NCI-H345 treated with DMSO at 0.1 percent for 48 hours (cell line): ENCODE measurements around the gene KCNA4.
A peak's percentile ranks its signal among the peaks of the same experiment; 100 is the strongest.
"Not testable (repeated sequence)": the region's sequence is repeated elsewhere in the genome, so short reads cannot be mapped to it uniquely, and the experiment has no call there.

ENCODE experiments used
- DNase-seq: peaks from one replicate; lab custom pipeline; 2025; ENCODE audit not compliant: unreplicated experiment; lab: John Stamatoyannopoulos, UW

The KCNA4 gene

DNA sequence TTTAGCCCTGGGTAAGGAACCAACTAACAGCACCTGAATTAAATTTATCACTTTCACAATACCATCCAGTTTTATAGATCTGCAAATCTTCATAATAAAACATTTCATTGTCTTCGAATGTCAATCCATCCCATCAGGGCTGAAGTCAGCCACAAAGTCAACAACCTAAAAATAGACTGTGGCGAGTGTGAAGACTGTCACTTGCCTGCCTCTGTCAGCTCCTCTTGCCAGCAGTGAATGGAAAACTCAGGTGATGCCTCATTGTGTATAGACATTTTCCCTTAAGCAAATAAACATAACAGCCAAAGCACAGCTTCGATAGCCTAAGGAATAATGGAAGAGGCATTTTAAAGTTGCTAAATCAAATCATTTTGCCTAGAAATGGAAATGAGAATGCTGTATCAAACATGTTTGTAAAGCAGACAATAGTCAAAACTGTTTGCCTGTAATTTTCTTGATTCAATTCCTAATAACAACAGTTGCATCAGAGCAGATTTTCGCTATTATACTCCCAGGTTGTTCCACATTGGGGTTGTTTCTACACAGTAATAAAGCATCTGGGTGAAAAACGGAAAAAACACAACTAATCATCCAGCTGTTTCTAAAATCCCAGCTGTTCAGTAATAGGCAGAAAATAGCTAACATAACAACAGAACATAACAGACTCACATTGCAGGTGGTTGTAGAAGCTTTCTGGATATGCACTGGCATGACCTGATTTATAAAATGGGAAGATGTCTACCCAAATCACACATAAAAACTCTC lies 15.7 kb downstream of the KCNA4 start:
- peak; percentile 13 for DNase-seq

- DNase-seq: no peak
Measured at GRCh38 chr11:29996016-29996415, 20.8 kb downstream of the KCNA4 start.

DNA sequence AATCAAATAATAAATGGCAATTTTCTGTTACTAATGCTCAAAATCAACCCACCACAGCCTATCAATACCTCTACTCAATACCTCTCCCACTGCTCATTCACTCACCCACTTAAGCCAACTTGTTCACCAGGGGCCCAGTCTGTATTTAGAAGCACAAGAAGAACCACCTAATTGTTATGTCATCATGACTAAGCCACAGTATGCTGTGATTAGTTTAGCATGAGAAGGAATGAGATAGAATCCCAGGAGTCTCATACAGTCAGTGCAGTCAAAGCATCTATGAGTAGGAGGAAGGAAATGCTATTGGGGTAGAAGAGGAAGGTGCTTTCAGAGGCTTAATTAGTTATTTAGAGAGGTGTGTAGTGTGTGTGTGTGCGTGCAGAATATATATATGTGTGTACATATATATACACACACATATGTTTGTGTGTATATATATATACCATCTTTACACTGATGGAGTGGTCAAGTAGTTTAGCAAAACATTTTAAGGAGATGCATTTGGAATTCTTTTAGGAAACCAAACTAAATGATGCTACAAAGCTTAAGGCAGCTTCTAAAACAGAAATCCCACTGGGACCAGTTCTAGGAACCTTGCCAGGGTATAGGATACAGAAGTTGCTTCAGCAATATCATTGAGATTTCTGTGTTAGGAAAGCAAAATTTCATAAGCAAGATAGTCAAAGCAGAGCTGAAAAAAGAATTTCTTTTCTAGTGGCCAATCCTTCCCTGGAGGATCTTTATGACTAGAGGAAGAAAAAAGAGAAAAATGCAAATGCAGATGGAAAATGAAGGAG lies 27.5 kb downstream of the KCNA4 start:
- DNase-seq: no peak

- DNase-seq: no peak
Measured at GRCh38 chr11:29985248-29985647, 31.6 kb downstream of the KCNA4 start.

DNA sequence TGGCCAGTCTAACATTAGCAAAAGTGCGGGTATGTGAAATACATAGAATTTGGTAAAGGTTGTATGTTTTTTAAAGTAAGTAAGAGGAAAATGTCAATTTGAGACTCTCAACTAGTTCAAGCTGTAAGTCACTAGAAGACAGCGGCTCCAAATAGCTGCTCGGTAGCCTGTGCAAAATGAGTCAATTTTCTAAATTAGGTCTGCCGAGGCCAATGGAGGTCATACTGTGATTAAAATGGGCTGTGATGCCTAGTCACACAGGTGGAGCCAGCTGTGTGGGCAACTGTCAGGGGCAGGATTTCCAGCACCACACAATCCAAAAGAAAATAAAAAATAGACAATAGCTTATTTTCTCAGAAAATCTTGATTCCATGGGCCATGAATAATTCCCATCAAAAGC lies 32.3 kb downstream of the KCNA4 start:
- no peak for DNase-seq

- DNase-seq: no peak
Measured at GRCh38 chr11:29978549-29978948, 38.3 kb downstream of the KCNA4 start.

DNA sequence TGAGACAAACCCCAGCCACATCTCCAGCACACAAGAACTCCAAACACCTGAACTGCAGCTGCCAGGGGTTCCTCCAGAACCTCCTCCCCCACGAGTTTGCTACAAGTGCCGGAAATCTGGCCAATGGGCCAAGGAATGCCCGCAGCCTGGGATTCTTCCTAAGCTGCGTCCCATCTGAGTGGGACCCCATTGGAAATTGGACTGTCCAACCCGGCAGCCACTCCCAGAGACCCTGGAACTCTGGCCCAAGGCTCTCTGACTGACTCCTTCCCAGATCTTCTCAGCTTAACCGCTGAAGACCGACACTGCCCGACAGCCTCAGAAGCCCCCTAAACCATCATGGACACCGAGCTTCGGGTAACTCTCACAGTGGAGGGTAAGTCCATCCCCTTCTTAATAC lies 41.2 kb downstream of the KCNA4 start:
- DNase-seq: not testable (repeated sequence)

DNA sequence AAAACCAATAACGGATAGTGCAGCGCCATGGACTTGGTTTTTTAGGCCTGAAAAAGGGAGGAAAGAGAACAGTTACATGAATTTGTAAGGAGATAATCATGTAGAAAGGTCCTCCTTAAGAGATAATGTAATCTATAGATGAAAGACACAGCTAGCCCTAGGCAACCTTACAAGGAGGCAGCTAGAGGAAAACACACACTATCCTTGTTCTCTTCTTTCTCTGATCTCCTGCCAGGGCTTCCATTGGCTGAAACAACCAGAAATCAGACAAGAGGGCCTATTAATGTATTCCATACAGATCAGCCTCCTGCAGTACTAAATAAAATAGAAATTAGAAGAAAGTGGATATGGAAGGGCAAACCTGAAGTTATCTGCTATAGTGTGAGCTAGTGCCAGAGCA lies 53.0 kb downstream of the KCNA4 start:
- no peak for DNase-seq

GRCh38 chr11:29963036-29963435 lies 53.8 kb downstream of the KCNA4 start:
- no peak for DNase-seq

- DNase-seq: no peak
Measured at GRCh38 chr11:29962243-29962642, 54.6 kb downstream of the KCNA4 start.
